Astrocyte (in vitro differentiated cells and primary cell): ENCODE measurements around the gene ENO3. TPM values are rescaled to one million over a fixed set of nuclear protein-coding genes. Genes with fewer than 3 reads are reported as not detected.

Experiments used
- DNase-seq: peaks from one replicate; pipeline ENCODE4 v3.0.0-alpha.2; 2010; ENCODE audit warnings: low read depth
- FAIRE-seq: peaks from 2 replicates; lab custom pipeline; 2011; peaks lifted over from hg19 to GRCh38; lab: Jason Lieb, UNC
- H2AFZ ChIP-seq: 2 replicates; pipeline ENCODE4 v1.6.0; 2012; ENCODE audit warnings: low read depth, low read length, inconsistent platforms
- H3K27ac ChIP-seq: 2 replicates; pipeline ENCODE4 v1.5.1; 2011; ENCODE audit warnings: low read depth, low read length, inconsistent platforms
- H3K27me3 ChIP-seq: 2 replicates; pipeline ENCODE4 v1.6.0; 2011; ENCODE audit warnings: low read length, inconsistent platforms; ENCODE audit not compliant: insufficient read depth
- H3K36me3 ChIP-seq: 2 replicates; pipeline ENCODE4 v1.5.1; 2011; ENCODE audit warnings: low read length, inconsistent platforms; ENCODE audit not compliant: insufficient read depth
- H3K4me1 ChIP-seq: 2 replicates; pipeline ENCODE4 v1.5.1; 2011; ENCODE audit warnings: low read length, inconsistent platforms; ENCODE audit not compliant: insufficient read depth
- H3K4me2 ChIP-seq: 2 replicates; pipeline ENCODE4 v1.6.0; 2012; ENCODE audit warnings: low read length, inconsistent platforms
- H3K4me3 ChIP-seq: 2 replicates; pipeline ENCODE4 v1.5.1; 2011; ENCODE audit warnings: low read depth, mild to moderate bottlenecking, low read length, inconsistent platforms; ENCODE audit not compliant: insufficient read depth
- H3K79me2 ChIP-seq: 2 replicates; pipeline ENCODE4 v1.6.0; 2012; ENCODE audit warnings: mild to moderate bottlenecking, low read length, inconsistent platforms; ENCODE audit not compliant: insufficient read depth
- H3K9ac ChIP-seq: 2 replicates; pipeline ENCODE4 v1.6.0; 2012; ENCODE audit warnings: mild to moderate bottlenecking, low read length, inconsistent platforms
- H3K9me3 ChIP-seq: 2 replicates; pipeline ENCODE4 v1.5.1; 2012; ENCODE audit warnings: low read depth, mild to moderate bottlenecking, low read length, inconsistent platforms; ENCODE audit not compliant: insufficient read depth
- H4K20me1 ChIP-seq: 2 replicates; pipeline ENCODE4 v1.6.0; 2012; ENCODE audit warnings: low read length, inconsistent platforms; ENCODE audit not compliant: insufficient read depth
- H3K27ac Mint-ChIP-seq: one replicate; pipeline ENCODE4 v1.8.0; 2021; ENCODE audit warnings: mild to moderate bottlenecking, mixed read lengths; ENCODE audit not compliant: unreplicated experiment
- H3K27me3 Mint-ChIP-seq: one replicate; pipeline ENCODE4 v1.8.0; 2021; ENCODE audit warnings: low read depth, mixed read lengths; ENCODE audit not compliant: unreplicated experiment
- H3K36me3 Mint-ChIP-seq: one replicate; pipeline ENCODE4 v1.8.0; 2021; ENCODE audit warnings: low read depth, mixed read lengths; ENCODE audit not compliant: unreplicated experiment
- H3K4me1 Mint-ChIP-seq: one replicate; pipeline ENCODE4 v1.8.0; 2021; ENCODE audit warnings: low read depth, mixed read lengths; ENCODE audit not compliant: unreplicated experiment
- H3K4me3 Mint-ChIP-seq: one replicate; pipeline ENCODE4 v1.8.0; 2021; ENCODE audit warnings: mild to moderate bottlenecking, moderate library complexity, mixed read lengths; ENCODE audit not compliant: unreplicated experiment
- H3K9me3 Mint-ChIP-seq: one replicate; pipeline ENCODE4 v1.8.0; 2021; ENCODE audit warnings: mild to moderate bottlenecking, mixed read lengths; ENCODE audit not compliant: unreplicated experiment
- CTCF ChIP-seq: IDR thresholded peaks from 2 replicates; pipeline ENCODE4 v1.5.1; 2011; ENCODE audit warnings: low read depth, mild to moderate bottlenecking, inconsistent platforms, low read length, moderate library complexity; ENCODE audit not compliant: insufficient read depth
- EZH2 ChIP-seq: IDR thresholded peaks from 2 replicates; pipeline ENCODE4 v1.6.1; 2012; ENCODE audit warnings: mild to moderate bottlenecking, low read length, inconsistent platforms; ENCODE audit not compliant: insufficient read depth
- total RNA-seq: library from RNA; stranded (reverse); gene quantifications from 2 replicates; pipeline ENCODE4 v1.2.1, GENCODE V29; 2021

The ENO3 gene
- total RNA-seq, 1 donor from 2014 or later, result 20.4 TPM

- H3K27me3 Mint-ChIP-seq, result no peaks in the 10 kb centered on the region
- H3K4me3 Mint-ChIP-seq, result no peak overlapping the region
- H3K36me3 ChIP-seq, result peaks cover 7% of the 10 kb centered on the region
These were observed 18.2 kb downstream of the ENO3 start for GRCh38 chr17:4969047-4969550.

GRCh38 chr17:4969551-4970173 is 18.7 kb downstream of the ENO3 start:
- no peaks in the 10 kb centered on the region for H3K9me3 ChIP-seq
- H3K36me3 ChIP-seq, result peaks cover 7% of the 10 kb centered on the region
- no peak for TF ChIP-seq EZH2
- TF ChIP-seq CTCF, result no peak
- peak; percentile 44 for DNase-seq
- H3K4me3 ChIP-seq, result peak overlapping the region; percentile 87
- H2AFZ ChIP-seq, result no peak overlapping the region
- no peaks in the 10 kb centered on the region for H3K27me3 ChIP-seq
- H3K27ac Mint-ChIP-seq, result no peak overlapping the region
- peaks cover 5% of the 10 kb centered on the region for H3K9me3 Mint-ChIP-seq
- peaks cover 29% of the 10 kb centered on the region for H3K4me1 Mint-ChIP-seq
- H3K4me1 ChIP-seq, result peaks cover 33% of the 10 kb centered on the region
- H4K20me1 ChIP-seq, result peaks cover 34% of the 10 kb centered on the region
- FAIRE-seq, result no peak
- H3K4me3 Mint-ChIP-seq, result no peak overlapping the region
- H3K36me3 Mint-ChIP-seq, result peaks cover 27% of the 10 kb centered on the region
- H3K4me2 ChIP-seq, result peak overlapping the region; percentile 95
- peak overlapping the region; percentile 93 for H3K9ac ChIP-seq
- H3K27me3 Mint-ChIP-seq, result no peaks in the 10 kb centered on the region
- H3K27ac ChIP-seq, result peak overlapping the region; percentile 87
- H3K79me2 ChIP-seq, result peaks cover 54% of the 10 kb centered on the region

More at GRCh38 chr17:4969047-4969550, 18.2 kb downstream of the ENO3 start:
- TF ChIP-seq EZH2 (no peak), CTCF (no peak)
- Histone ChIP-seq H3K27ac (peak overlapping the region; percentile 87), H3K4me3 (peak overlapping the region; percentile 87), H4K20me1 (peaks cover 33% of the 10 kb centered on the region), H3K4me1 (peaks cover 33% of the 10 kb centered on the region), H3K79me2 (peaks cover 54% of the 10 kb centered on the region), H2AFZ (no peak overlapping the region), H3K9ac (peak overlapping the region; percentile 93), H3K27me3 (no peaks in the 10 kb centered on the region), H3K4me2 (peak overlapping the region; percentile 95), H3K9me3 (no peaks in the 10 kb centered on the region)
- FAIRE-seq (peak; percentile 5), DNase-seq (peak; percentile 97)
- no peak overlapping the region for H3K27ac Mint-ChIP-seq
- H3K36me3 Mint-ChIP-seq, result peaks cover 27% of the 10 kb centered on the region
- peaks cover 29% of the 10 kb centered on the region for H3K4me1 Mint-ChIP-seq
- H3K9me3 Mint-ChIP-seq, result peaks cover 5% of the 10 kb centered on the region

- Mint-ChIP-seq H3K9me3 (peaks cover 3% of the 10 kb centered on the region), H3K27ac (no peak overlapping the region), H3K36me3 (peaks cover 29% of the 10 kb centered on the region), H3K27me3 (no peaks in the 10 kb centered on the region), H3K4me3 (no peak overlapping the region), H3K4me1 (peaks cover 27% of the 10 kb centered on the region)
- no peaks in the 10 kb centered on the region for H3K9me3 ChIP-seq
- H3K4me2 ChIP-seq, result peak overlapping the region; percentile 95
- H3K36me3 ChIP-seq, result peaks cover 7% of the 10 kb centered on the region
- H3K9ac ChIP-seq, result peak overlapping the region; percentile 93
- no peak overlapping the region for H3K4me3 ChIP-seq
- TF ChIP-seq EZH2 (no peak), CTCF (no peak)
- H4K20me1 ChIP-seq, result peaks cover 40% of the 10 kb centered on the region
- no peaks in the 10 kb centered on the region for H3K27me3 ChIP-seq
- peaks cover 50% of the 10 kb centered on the region for H3K79me2 ChIP-seq
- DNase-seq (no peak), FAIRE-seq (no peak)
- peak overlapping the region; percentile 87 for H3K27ac ChIP-seq
- H2AFZ ChIP-seq, result no peak overlapping the region
- peaks cover 33% of the 10 kb centered on the region for H3K4me1 ChIP-seq
These were observed 19.4 kb downstream of the ENO3 start for GRCh38 chr17:4970273-4970672.
